HL-60/S4 (cell line): ENCODE measurements around the gene RNF123.

Experiments used
- in situ Hi-C: fragments of 300-500 bp; cut with MboI; formaldehyde crosslinking; loops from 2 replicates; pipeline ENCODE4 v1.14.3; 2022; ENCODE audit warnings: low sequenced_read_pairs

Gene RNF123

DNA sequence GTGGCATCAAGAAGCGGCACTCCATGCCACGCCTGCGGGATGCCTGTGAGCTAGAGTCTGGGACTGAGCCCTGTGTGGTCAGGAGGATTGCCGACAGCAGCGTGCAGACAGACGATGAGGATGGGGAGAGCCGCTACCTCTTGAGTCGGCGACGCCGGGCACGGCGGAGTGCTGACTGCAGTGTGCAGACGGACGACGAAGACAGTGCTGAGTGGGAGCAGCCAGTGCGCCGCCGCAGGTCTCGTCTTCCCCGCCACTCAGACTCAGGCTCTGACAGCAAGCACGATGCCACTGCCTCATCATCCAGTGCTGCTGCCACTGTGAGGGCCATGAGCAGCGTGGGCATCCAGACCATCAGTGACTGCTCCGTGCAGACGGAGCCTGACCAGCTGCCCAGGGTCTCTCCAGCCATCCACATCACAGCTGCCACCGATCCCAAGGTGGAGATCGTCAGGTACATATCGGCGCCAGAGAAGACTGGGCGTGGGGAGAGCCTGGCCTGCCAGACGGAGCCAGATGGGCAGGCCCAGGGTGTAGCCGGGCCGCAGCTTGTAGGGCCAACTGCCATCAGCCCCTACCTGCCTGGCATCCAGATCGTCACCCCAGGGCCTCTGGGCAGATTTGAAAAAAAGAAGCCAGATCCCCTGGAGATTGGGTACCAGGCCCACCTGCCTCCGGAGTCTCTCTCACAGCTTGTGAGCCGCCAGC is 32.0 kb upstream of the RNF123 start:
- in situ Hi-C loops = loop anchor here (25.0 kb wide), 1 partner anchor 120 kb away; no protein-coding TSS in a partner anchor

- in situ Hi-C loops = loop anchor here (25.0 kb wide), 1 partner anchor 121 kb away; no protein-coding TSS in a partner anchor
These were observed 30.6 kb upstream of the RNF123 start for GRCh38 chr3:49658711-49659110.

DNA sequence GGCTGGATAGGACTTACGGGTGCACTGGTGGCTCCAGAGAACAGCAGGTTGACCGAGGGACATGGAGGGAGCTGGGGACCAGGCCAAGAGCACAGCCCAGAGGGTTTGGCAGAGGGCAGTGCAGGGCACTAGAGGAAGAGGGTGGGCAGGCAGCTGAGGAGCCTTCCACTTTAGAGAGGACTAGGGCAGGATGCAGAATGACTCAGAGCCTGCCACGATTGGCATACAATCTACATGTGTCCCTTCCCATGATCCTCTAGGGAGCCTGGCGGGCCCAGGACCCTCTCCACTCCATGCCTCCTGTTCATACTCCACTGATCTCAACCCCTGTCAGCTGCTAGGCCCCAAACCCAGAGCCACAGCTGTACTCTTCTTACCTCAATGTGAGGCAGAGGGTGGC is 29.6 kb upstream of the RNF123 start:
- in situ Hi-C loops = loop anchor here (25.0 kb wide), 1 partner anchor 122 kb away; no protein-coding TSS in a partner anchor

DNA sequence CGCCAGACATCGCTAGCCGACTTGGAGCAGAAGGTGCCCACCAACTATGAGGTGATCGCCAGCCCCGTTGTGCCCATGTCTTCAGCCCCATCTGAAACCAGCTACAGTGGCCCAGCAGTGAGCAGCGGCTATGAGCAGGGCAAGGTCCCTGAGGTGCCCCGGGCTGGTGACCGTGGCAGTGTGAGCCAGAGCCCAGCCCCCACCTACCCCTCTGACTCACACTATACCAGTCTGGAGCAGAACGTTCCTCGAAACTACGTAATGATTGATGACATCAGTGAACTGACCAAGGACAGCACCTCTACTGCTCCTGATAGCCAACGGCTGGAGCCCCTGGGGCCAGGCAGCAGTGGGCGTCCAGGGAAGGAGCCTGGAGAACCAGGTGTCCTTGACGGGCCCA is 28.1 kb upstream of the RNF123 start:
- in situ Hi-C loops = loop anchor here (25.0 kb wide), 1 partner anchor 124 kb away; no protein-coding TSS in a partner anchor

DNA sequence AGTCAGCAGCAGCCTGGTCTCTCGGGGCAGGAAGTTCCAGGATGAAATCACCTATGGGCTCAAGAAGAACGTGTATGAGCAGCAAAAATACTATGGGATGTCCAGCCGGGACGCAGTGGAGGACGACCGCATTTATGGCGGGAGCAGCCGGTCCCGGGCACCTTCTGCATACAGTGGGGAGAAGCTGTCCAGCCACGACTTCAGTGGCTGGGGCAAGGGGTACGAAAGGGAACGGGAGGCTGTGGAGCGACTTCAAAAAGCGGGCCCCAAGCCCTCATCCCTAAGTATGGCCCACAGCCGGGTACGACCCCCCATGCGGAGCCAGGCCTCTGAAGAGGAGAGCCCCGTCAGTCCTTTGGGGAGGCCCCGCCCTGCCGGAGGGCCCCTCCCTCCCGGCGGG is 27.3 kb upstream of the RNF123 start:
- in situ Hi-C loops = loop anchor here (25.0 kb wide), 1 partner anchor 125 kb away; no protein-coding TSS in a partner anchor

GRCh38 chr3:49662720-49663413 is 26.5 kb upstream of the RNF123 start:
- in situ Hi-C loops = loop anchor here (25.0 kb wide), 1 partner anchor 126 kb away; no protein-coding TSS in a partner anchor

GRCh38 chr3:49663831-49664230 is 25.5 kb upstream of the RNF123 start:
- in situ Hi-C loops = loop anchor here (25.0 kb wide), 1 partner anchor 127 kb away; no protein-coding TSS in a partner anchor

- in situ Hi-C loops = loop anchor here (25.0 kb wide), 1 partner anchor 127 kb away; no protein-coding TSS in a partner anchor
These were observed 25.1 kb upstream of the RNF123 start for GRCh38 chr3:49664300-49664699.

- in situ Hi-C loops = loop anchor here (25.0 kb wide), 1 partner anchor 129 kb away; no protein-coding TSS in a partner anchor
These were observed 23.4 kb upstream of the RNF123 start for GRCh38 chr3:49665822-49666519.

DNA sequence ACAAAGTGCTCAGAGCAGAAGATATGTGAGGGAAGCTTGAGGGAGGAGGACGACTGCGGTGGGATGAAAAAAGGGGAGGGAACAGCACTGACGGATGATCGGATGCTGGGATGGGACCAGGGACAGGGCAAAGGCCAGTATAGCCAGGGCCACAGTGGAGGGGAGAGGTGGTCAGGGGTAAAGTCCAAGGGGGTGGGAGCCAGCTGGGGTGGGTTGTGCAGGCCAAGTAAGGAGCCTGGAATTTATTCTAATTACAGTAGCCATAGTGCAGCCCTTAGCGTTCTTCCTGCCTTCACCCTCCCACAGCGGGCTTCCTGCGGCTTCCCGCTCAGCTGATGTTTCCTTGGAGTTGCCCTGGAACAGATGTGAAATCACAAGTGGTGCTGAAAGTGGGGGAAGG is 22.8 kb upstream of the RNF123 start:
- in situ Hi-C loops = loop anchor here (25.0 kb wide), 1 partner anchor 129 kb away; no protein-coding TSS in a partner anchor

GRCh38 chr3:49667701-49668413 is 21.5 kb upstream of the RNF123 start:
- in situ Hi-C loops = loop anchor here (25.0 kb wide), 1 partner anchor 131 kb away; no protein-coding TSS in a partner anchor

DNA sequence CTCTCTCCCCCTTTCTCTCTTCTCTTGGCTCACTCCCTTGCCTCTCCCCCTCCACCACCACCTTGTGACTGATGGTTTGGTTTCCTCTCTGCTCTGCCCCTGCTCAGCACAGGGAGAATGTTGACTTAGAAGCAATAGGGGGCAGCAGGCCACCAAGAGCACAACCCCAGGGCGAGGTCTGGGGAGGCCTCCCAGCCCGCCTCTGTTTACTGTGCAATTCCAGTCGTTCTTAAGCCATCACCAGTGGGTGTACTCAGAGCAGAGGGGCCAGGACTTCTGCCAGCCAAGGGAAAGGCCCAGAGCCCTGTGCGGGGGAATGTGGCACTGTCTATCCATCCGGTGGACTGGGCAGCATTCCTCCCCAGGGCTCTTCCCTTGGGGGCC is 21.0 kb upstream of the RNF123 start:
- in situ Hi-C loops = loop anchor here (25.0 kb wide), 1 partner anchor 131 kb away; no protein-coding TSS in a partner anchor

DNA sequence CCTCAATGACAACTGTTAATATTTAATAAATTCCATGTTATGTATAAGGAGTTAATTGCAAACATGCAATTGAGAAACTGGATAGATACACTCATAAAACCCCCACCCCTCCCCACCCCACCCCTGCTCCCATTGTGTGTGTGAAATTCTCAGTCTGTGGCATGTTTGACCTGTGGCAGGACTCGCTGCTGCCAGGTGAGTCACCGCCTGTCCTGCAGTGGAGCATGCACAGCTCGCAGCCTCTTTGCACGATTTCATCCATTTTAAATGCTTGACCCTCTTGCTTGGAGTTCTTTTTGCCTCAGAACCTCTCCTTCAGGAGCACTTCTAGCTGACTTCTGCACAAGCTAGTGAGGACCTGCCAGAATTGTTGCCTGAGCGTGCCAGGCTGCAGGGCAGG is 20.5 kb upstream of the RNF123 start:
- in situ Hi-C loops = loop anchor here (25.0 kb wide), 1 partner anchor 132 kb away; no protein-coding TSS in a partner anchor

DNA sequence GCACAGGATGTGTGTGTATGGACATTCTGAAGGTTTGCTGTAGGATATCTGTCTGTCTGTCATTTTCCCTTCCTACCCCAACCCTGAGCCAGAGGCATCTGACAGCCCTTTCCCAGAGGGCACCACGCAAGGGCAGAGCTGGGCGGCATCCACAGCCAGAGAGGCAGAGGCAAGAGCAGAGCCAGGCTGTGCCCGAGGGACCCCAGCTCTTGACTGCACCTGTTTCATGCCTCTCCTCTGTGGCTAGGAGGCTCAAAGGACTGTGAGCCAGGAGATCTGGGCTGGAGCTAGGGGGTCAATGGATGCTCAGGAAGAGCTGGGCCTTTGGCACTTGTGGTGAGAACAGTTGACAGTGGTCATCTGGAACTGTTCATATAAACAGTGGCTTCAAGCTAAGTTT is 20.0 kb upstream of the RNF123 start:
- in situ Hi-C loops = loop anchor here (25.0 kb wide), 1 partner anchor 132 kb away; no protein-coding TSS in a partner anchor

- in situ Hi-C loops = loop anchor here (25.0 kb wide), 1 partner anchor 134 kb away; no protein-coding TSS in a partner anchor
These were observed 18.4 kb upstream of the RNF123 start for GRCh38 chr3:49670940-49671290.

DNA sequence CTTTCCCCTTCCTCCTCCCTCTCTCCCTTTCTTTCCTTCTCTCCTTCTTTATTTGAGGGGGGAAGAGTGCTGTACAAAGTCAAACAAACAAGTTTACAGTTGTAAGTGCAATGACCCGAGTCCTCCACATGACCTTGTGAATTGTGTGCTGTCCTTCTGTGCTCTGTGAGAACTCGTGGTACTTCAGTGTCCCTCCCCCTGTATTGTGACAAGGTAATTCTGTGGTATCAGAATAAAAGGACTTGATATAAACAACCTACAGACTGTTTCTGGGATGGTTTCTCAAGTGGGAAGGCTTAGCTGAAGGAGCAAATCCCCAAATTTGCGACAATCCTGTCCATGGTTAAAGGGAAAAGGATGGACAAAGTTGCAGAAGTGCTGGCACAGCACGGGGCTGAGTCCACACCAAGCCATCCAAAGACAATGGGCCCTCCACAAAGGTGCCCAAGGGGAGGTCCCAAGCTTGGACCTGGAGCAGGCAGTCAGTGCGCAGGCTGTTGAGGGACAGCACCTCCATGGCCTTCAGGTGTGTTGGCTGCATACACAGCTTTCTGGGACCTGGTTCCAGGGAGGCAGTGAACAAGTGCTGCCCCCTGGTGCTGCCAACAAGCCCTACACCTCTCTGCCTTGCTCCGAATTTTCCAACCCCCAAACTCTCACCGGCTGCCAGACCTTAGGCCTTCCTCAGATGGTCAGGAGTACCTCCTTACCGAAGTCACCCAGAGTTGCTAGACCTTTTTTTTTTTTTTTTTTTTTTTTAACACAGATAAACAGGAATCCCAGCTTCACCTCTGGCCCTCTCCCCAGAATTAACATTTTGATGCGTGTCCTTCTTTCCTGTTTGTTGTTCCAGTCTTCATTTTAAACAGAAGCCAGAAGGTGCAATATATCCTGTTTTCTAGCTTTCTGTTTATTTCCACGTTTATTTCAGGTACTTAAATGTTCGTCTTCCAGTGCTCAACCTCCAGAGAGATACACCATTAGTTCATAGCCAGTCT is 17.8 kb upstream of the RNF123 start:
- in situ Hi-C loops = loop anchor here (25.0 kb wide), 1 partner anchor 134 kb away; no protein-coding TSS in a partner anchor

DNA sequence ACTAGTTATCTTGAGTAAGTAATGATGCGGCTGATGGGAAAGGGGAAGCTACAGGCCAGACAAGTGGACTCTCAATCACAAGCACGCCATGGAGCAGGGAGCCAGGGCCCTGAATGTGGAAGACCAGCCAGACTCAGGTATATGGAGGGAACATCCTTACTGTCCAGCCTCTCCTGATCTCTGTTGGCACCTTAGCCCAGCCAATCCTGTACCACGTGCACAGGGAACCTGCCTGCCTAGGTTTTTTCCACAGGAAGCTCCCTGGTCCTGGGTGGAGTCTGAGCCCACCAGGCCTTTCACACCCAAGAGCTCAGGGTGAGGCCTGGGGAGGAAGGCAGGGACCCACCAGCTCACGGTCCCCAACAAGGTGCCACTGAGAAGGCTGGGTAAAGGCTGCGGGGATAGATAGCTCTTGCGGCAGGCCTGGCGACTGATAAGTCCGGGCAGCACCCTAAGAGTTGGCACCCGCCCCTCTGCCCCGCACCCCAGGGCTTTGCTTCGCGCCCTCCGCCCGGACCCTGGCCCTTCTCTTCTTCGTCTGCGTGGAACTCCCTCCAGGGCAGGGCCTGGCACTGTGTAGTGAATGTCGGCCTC is 16.1 kb upstream of the RNF123 start:
- in situ Hi-C loops = loop anchor here (25.0 kb wide), 1 partner anchor 136 kb away; no protein-coding TSS in a partner anchor

- in situ Hi-C loops = loop anchor here (25.0 kb wide), 1 partner anchor 137 kb away; no protein-coding TSS in a partner anchor
These were observed 15.5 kb upstream of the RNF123 start, which contains the start of gene APEH for GRCh38 chr3:49673715-49674496. TSS of gene APEH (plus strand) at chr3:49674351. CDS start at chr3:49674402, 51 bp downstream.
